GM19455 (cell line): Measurements from ENCODE around the gene HSPG2.
"Not testable (repeated sequence)": the region's sequence is repeated elsewhere in the genome, so short reads cannot be mapped to it uniquely, and the experiment has no call there.

ENCODE experiments used
- ATAC-seq: cut with Tn5 transposase; IDR thresholded peaks from one replicate; pipeline ENCODE4 v1.9.1; 2021; ENCODE audit not compliant: unreplicated experiment

The HSPG2 gene

GRCh38 chr1:21956720-21957552 lies 19.8 kb upstream of the HSPG2 start:
- ATAC-seq: no peak

- no peak for ATAC-seq
Observed at GRCh38 chr1:21955501-21956281, 18.6 kb upstream of the HSPG2 start.

GRCh38 chr1:21955058-21955457 lies 17.9 kb upstream of the HSPG2 start:
- no peak for ATAC-seq

GRCh38 chr1:21952786-21953520 lies 15.8 kb upstream of the HSPG2 start:
- no peak for ATAC-seq

- ATAC-seq: no peak
Observed at GRCh38 chr1:21951226-21951870, 14.2 kb upstream of the HSPG2 start.

GRCh38 chr1:21950734-21951133 lies 13.6 kb upstream of the HSPG2 start:
- ATAC-seq: no peak

- no peak for ATAC-seq
Observed at GRCh38 chr1:21946836-21947587, 9.9 kb upstream of the HSPG2 start.

- ATAC-seq: no peak
Observed at GRCh38 chr1:21944733-21945073, 7.6 kb upstream of the HSPG2 start.

- ATAC-seq: not testable (repeated sequence)
Observed at GRCh38 chr1:21942959-21943640, 6.0 kb upstream of the HSPG2 start.

- ATAC-seq: no peak
Observed at GRCh38 chr1:21942464-21942863, 5.4 kb upstream of the HSPG2 start.

GRCh38 chr1:21941370-21941769 lies 4.3 kb upstream of the HSPG2 start:
- ATAC-seq: no peak

GRCh38 chr1:21940492-21940891 lies 3.4 kb upstream of the HSPG2 start:
- no peak for ATAC-seq

GRCh38 chr1:21939650-21940374 lies 2.7 kb upstream of the HSPG2 start:
- ATAC-seq: no peak

GRCh38 chr1:21938732-21939538 lies 1.8 kb upstream of the HSPG2 start:
- no peak for ATAC-seq

GRCh38 chr1:21937372-21938121 lies 437 bp upstream of the HSPG2 start:
- no peak for ATAC-seq

GRCh38 chr1:21936366-21937031 lies 611 bp downstream of the HSPG2 start:
- no peak for ATAC-seq

GRCh38 chr1:21935891-21936365 lies 1.2 kb downstream of the HSPG2 start:
- no peak for ATAC-seq
